Activated B cell treated with CpG ODN at 0.5 μM for 24 hours (primary cell): ENCODE measurements around the gene CCDC152. TPM values are rescaled to one million over a fixed set of nuclear protein-coding genes. Genes with fewer than 3 reads are reported as not detected.

Experiments
- ATAC-seq: fragments of 200-7000 bp; cut with Tn5 transposase; one replicate; pipeline ENCODE4 v1.10.0; 2021; ENCODE audit warnings: low read depth, mild to moderate bottlenecking, moderate library complexity
- CTCF ChIA-PET: fragments of 350-600 bp; sonication (Branson Sonifier 250); formaldehyde crosslinking; loops from one replicate; lab custom pipeline; 2021; ENCODE audit warnings: antibody characterized with exemption; lab: Charles Lee
- POLR2A ChIA-PET: fragments of 350-600 bp; sonication (Branson Sonifier 250); formaldehyde crosslinking; loops from one replicate; lab custom pipeline; 2021; ENCODE audit warnings: antibody characterized with exemption; lab: Charles Lee
- DNase-seq: peaks from one replicate; pipeline ENCODE4 v3.0.0; 2022
- H3K27ac Mint-ChIP-seq: one replicate; pipeline ENCODE4 v1.8.0; 2020; ENCODE audit warnings: mixed read lengths
- H3K27me3 Mint-ChIP-seq: one replicate; pipeline ENCODE4 v1.8.0; 2021; ENCODE audit warnings: mixed read lengths
- H3K36me3 Mint-ChIP-seq: one replicate; pipeline ENCODE4 v1.8.0; 2021; ENCODE audit warnings: low read depth, mixed read lengths
- H3K4me1 Mint-ChIP-seq: one replicate; pipeline ENCODE4 v1.8.0; 2021; ENCODE audit warnings: mixed read lengths
- H3K4me3 Mint-ChIP-seq: one replicate; pipeline ENCODE4 v1.8.0; 2020; ENCODE audit warnings: mild to moderate bottlenecking, mixed read lengths
- H3K9me3 Mint-ChIP-seq: one replicate; pipeline ENCODE4 v1.8.0; 2020; ENCODE audit warnings: mixed read lengths
- intact Hi-C: fragments of 100-400 bp; cut with micrococcal nuclease; formaldehyde crosslinking; loops from one replicate; pipeline ENCODE4 v1.15.1; 2024
- total RNA-seq: library from RNA; stranded (reverse); gene quantifications from 2 replicates; pipeline ENCODE4 v1.2.3, GENCODE V29; 2022
- TF ChIP-seq, protein P1 (sequence below): fragments of 200-600 bp; IDR thresholded peaks from one replicate; pipeline ENCODE4 v1.8.0; 2022; ENCODE audit warnings: antibody characterized with exemption, mild to moderate bottlenecking

Gene CCDC152
- total RNA-seq, 1 donor from 2014 or later = 6.9 TPM

- H3K4me3 Mint-ChIP-seq = no peak overlapping the region
- TF ChIP-seq, protein P1, sequence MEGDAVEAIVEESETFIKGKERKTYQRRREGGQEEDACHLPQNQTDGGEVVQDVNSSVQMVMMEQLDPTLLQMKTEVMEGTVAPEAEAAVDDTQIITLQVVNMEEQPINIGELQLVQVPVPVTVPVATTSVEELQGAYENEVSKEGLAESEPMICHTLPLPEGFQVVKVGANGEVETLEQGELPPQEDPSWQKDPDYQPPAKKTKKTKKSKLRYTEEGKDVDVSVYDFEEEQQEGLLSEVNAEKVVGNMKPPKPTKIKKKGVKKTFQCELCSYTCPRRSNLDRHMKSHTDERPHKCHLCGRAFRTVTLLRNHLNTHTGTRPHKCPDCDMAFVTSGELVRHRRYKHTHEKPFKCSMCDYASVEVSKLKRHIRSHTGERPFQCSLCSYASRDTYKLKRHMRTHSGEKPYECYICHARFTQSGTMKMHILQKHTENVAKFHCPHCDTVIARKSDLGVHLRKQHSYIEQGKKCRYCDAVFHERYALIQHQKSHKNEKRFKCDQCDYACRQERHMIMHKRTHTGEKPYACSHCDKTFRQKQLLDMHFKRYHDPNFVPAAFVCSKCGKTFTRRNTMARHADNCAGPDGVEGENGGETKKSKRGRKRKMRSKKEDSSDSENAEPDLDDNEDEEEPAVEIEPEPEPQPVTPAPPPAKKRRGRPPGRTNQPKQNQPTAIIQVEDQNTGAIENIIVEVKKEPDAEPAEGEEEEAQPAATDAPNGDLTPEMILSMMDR = no peak
- intact Hi-C loops = no loop called here
- H3K9me3 Mint-ChIP-seq = no peaks in the 10 kb centered on the region
- H3K4me1 Mint-ChIP-seq = no peaks in the 10 kb centered on the region
- DNase-seq = no peak
- H3K27ac Mint-ChIP-seq = no peak overlapping the region
- no peaks in the 10 kb centered on the region for H3K36me3 Mint-ChIP-seq
- POLR2A ChIA-PET = no interaction called here
- no peak for ATAC-seq
- CTCF ChIA-PET = no interaction called here
- H3K27me3 Mint-ChIP-seq = no peaks in the 10 kb centered on the region
Observed at GRCh38 chr5:42830924-42831323, 74.3 kb downstream of the CCDC152 start.

- Mint-ChIP-seq H3K4me3 (no peak overlapping the region), H3K27ac (no peak overlapping the region), H3K27me3 (peaks cover 2% of the 10 kb centered on the region), H3K36me3 (no peaks in the 10 kb centered on the region), H3K4me1 (no peaks in the 10 kb centered on the region), H3K9me3 (no peaks in the 10 kb centered on the region)
- TF ChIP-seq, protein P1 = no peak
- intact Hi-C loops = no loop called here
- no peak for ATAC-seq
- POLR2A ChIA-PET = no interaction called here
- CTCF ChIA-PET = no interaction called here
- no peak for DNase-seq
Observed at GRCh38 chr5:42832060-42832459, 75.4 kb downstream of the CCDC152 start.

GRCh38 chr5:42836070-42836769, 79.6 kb downstream of the CCDC152 start:
- Mint-ChIP-seq H3K27ac (no peak overlapping the region), H3K4me1 (no peaks in the 10 kb centered on the region), H3K36me3 (no peaks in the 10 kb centered on the region), H3K4me3 (no peak overlapping the region), H3K27me3 (peaks cover 2% of the 10 kb centered on the region), H3K9me3 (no peaks in the 10 kb centered on the region)
- CTCF ChIA-PET = no interaction called here
- POLR2A ChIA-PET = no interaction called here
- intact Hi-C loops = no loop called here
- ATAC-seq (no peak), DNase-seq (no peak)
- TF ChIP-seq, protein P1 = no peak

GRCh38 chr5:42837601-42838000, 81.0 kb downstream of the CCDC152 start:
- Mint-ChIP-seq H3K9me3 (no peaks in the 10 kb centered on the region), H3K4me1 (no peaks in the 10 kb centered on the region), H3K4me3 (no peak overlapping the region), H3K36me3 (no peaks in the 10 kb centered on the region), H3K27me3 (peaks cover 5% of the 10 kb centered on the region), H3K27ac (no peak overlapping the region)
- DNase-seq (no peak), ATAC-seq (no peak)
- TF ChIP-seq, protein P1 = no peak
- CTCF ChIA-PET = no interaction called here
- POLR2A ChIA-PET = no interaction called here
- intact Hi-C loops = no loop called here

GRCh38 chr5:42839196-42839595, 82.6 kb downstream of the CCDC152 start:
- intact Hi-C loops = no loop called here
- POLR2A ChIA-PET = no interaction called here
- no peak overlapping the region for H3K27ac Mint-ChIP-seq
- DNase-seq = no peak
- no peak for ATAC-seq
- H3K27me3 Mint-ChIP-seq = peaks cover 5% of the 10 kb centered on the region
- H3K9me3 Mint-ChIP-seq = no peaks in the 10 kb centered on the region
- no peaks in the 10 kb centered on the region for H3K36me3 Mint-ChIP-seq
- CTCF ChIA-PET = no interaction called here
- no peaks in the 10 kb centered on the region for H3K4me1 Mint-ChIP-seq
- TF ChIP-seq, protein P1 = no peak
- no peak overlapping the region for H3K4me3 Mint-ChIP-seq
